T-cell (primary cell): ENCODE results near the gene DMXL2. TPM values are rescaled to one million over a fixed set of nuclear protein-coding genes. Genes with fewer than 3 reads are reported as not detected.

Source experiments
- ATAC-seq, 4 experiments: fragments of 200-7000 bp in 3 of 4; fragments of 150-1000 bp in 1 of 4; cut with Tn5 transposase; replicated peaks in 1 of 4; 1 replicate in 3 of 4; 2 replicates in 1 of 4; pipeline ENCODE4 v1.10.0; 2021; ENCODE audit warnings: moderate library complexity in 3 of 4, mild to moderate bottlenecking in 2 of 4, moderate number of reproducible peaks in 1 of 4
- CTCF ChIA-PET, 2 donors: fragments of 300-600 bp; sonication (Branson Sonifier 250); formaldehyde crosslinking; loops; one replicate each; lab custom pipeline; 2022; ENCODE audit warnings: antibody characterized with exemption in 2 of 2; lab: Charles Lee
- POLR2A ChIA-PET, 2 donors: fragments of 300-600 bp; sonication (Branson Sonifier 250); formaldehyde crosslinking; loops; one replicate each; lab custom pipeline; 2022; ENCODE audit warnings: antibody characterized with exemption in 2 of 2; lab: Charles Lee
- DNase-seq, 35 experiments: peaks; one replicate each; pipeline versions ENCODE4 v3.0.0 to v3.0.0-alpha.2; 2013 to 2023
- H3K27ac ChIP-seq: one replicate; pipeline ENCODE4 v1.5.1; 2013; ENCODE audit warnings: low read length
- H3K27me3 ChIP-seq, 2 experiments: replicated peaks in 1 of 2; 1 replicate in 1 of 2; 2 replicates in 1 of 2; pipeline versions ENCODE4 v1.6.1 to v1.7.0; 2013; ENCODE audit warnings: low read length in 1 of 2, mixed read lengths in 1 of 2; ENCODE audit not compliant: control insufficient read depth in 2 of 2, insufficient read depth in 2 of 2; ENCODE audit errors: extremely low read depth in 1 of 2
- H3K36me3 ChIP-seq, 2 donors: 1 replicate in 1 of 2; 2 replicates in 1 of 2; pipeline versions ENCODE4 v1.6.1 to v1.7.0; 2013; ENCODE audit warnings: low read length in 1 of 2; ENCODE audit not compliant: control insufficient read depth in 2 of 2, insufficient read depth in 1 of 2; ENCODE audit errors: extremely low read depth in 1 of 2
- H3K4me1 ChIP-seq, 2 experiments: 1 replicate in 1 of 2; 2 replicates in 1 of 2; pipeline versions ENCODE4 v1.6.1 to v1.7.0; 2013; ENCODE audit warnings: low read length in 2 of 2, mixed read lengths in 1 of 2; ENCODE audit not compliant: insufficient read depth in 2 of 2, control insufficient read depth in 1 of 2; ENCODE audit errors: extremely low read depth in 1 of 2
- H3K4me3 ChIP-seq, 2 donors: 1 replicate in 1 of 2; 2 replicates in 1 of 2; pipeline versions ENCODE4 v1.5.1 to v1.7.0; 2013; ENCODE audit warnings: mild to moderate bottlenecking in 2 of 2, low read length in 1 of 2, moderate library complexity in 1 of 2; ENCODE audit not compliant: control insufficient read depth in 1 of 2; ENCODE audit errors: extremely low read depth in 1 of 2
- H3K9me3 ChIP-seq: 2 replicates; pipeline ENCODE4 v1.7.0; 2013
- H3K27ac Mint-ChIP-seq, 2 donors: one replicate each; pipeline ENCODE4 v1.8.0; 2020 to 2021; ENCODE audit warnings: mild to moderate bottlenecking in 2 of 2, mixed read lengths in 2 of 2
- H3K27me3 Mint-ChIP-seq, 2 donors: one replicate each; pipeline ENCODE4 v1.8.0; 2021 to 2022; ENCODE audit warnings: mixed read lengths in 2 of 2
- H3K36me3 Mint-ChIP-seq: one replicate; pipeline ENCODE4 v1.8.0; 2021; ENCODE audit warnings: mixed read lengths
- H3K4me1 Mint-ChIP-seq, 3 donors: one replicate each; pipeline ENCODE4 v1.8.0; 2020 to 2022; ENCODE audit warnings: mixed read lengths in 3 of 3, mild to moderate bottlenecking in 1 of 3
- H3K4me3 Mint-ChIP-seq, 3 donors: one replicate each; pipeline ENCODE4 v1.8.0; 2020 to 2022; ENCODE audit warnings: mild to moderate bottlenecking in 3 of 3, mixed read lengths in 3 of 3, moderate library complexity in 3 of 3
- H3K9me3 Mint-ChIP-seq, 3 donors: one replicate each; pipeline ENCODE4 v1.8.0; 2020 to 2022; ENCODE audit warnings: mixed read lengths in 3 of 3
- WGBS: methylation state at CpG from one replicate; pipeline ENCODE4 v1.1.5; 2013; ENCODE audit warnings: missing lambda C conversion rate; ENCODE audit not compliant: insufficient coverage; 5-methylcytosine and 5-hydroxymethylcytosine counted together
- total RNA-seq, 35 experiments: library from RNA in 6 of 35; stranded (reverse) in 6 of 35; fragments of 120-200 nt in 1 of 35; gene quantifications; one replicate each; pipeline versions ENCODE4 v1.2.1 to v1.2.4 and lab custom pipeline; 2013 to 2026

The DMXL2 gene
- total RNA-seq, 5 donors from 2014 or later (not counting 1 experiment from before 2014, with no cell fraction given): 3.2 to 6.1 (median 4.6) TPM

GRCh38 chr15:51516291-51516690 lies 106.3 kb downstream of the DMXL2 start:
- Histone ChIP-seq H3K27me3 (no peaks in the 10 kb centered on the region), H3K4me1 (no peaks in the 10 kb centered on the region), H3K27ac (no peak overlapping the region), H3K9me3 (no peaks in the 10 kb centered on the region), H3K4me3 (no peak overlapping the region), H3K36me3 (no peaks in the 10 kb centered on the region)
- no peaks in the 10 kb centered on the region for H3K4me1 Mint-ChIP-seq
- ATAC-seq (no peak), DNase-seq (no peak)
- no peak overlapping the region for H3K27ac Mint-ChIP-seq
- H3K27me3 Mint-ChIP-seq: no peaks in the 10 kb centered on the region
- ChIA-PET CTCF (no interaction called here), POLR2A (no interaction called here)
- H3K36me3 Mint-ChIP-seq: peaks cover 10% of the 10 kb centered on the region
- peaks cover 0 to 5% (median 0%) of the 10 kb centered on the region in 3 donors for H3K9me3 Mint-ChIP-seq
- WGBS: no CpG with 5 or more reads among the region's 1 CpG
- H3K4me3 Mint-ChIP-seq: no peak overlapping the region

GRCh38 chr15:51505251-51505650 lies 117.3 kb downstream of the DMXL2 start:
- Histone ChIP-seq H3K4me3 (no peak overlapping the region), H3K4me1 (no peaks in the 10 kb centered on the region), H3K36me3 (no peaks in the 10 kb centered on the region), H3K9me3 (no peaks in the 10 kb centered on the region), H3K27me3 (no peaks in the 10 kb centered on the region), H3K27ac (no peak overlapping the region)
- no peak overlapping the region for H3K27ac Mint-ChIP-seq
- DNase-seq: no peak
- WGBS: 83% methylated on average over 1 of the region's 1 CpG
- ChIA-PET POLR2A (no interaction called here), CTCF (no interaction called here)
- peaks cover 0 to 2% (median 0%) of the 10 kb centered on the region in 3 donors for H3K9me3 Mint-ChIP-seq
- H3K4me3 Mint-ChIP-seq: no peak overlapping the region
- H3K4me1 Mint-ChIP-seq: no peaks in the 10 kb centered on the region
- peaks cover 4% of the 10 kb centered on the region for H3K36me3 Mint-ChIP-seq
- ATAC-seq: no peak
- no peaks in the 10 kb centered on the region for H3K27me3 Mint-ChIP-seq

- H3K27ac Mint-ChIP-seq: no peak overlapping the region
- ATAC-seq (no peak), DNase-seq (no peak)
- Histone ChIP-seq H3K27me3 (no peaks in the 10 kb centered on the region), H3K4me1 (no peaks in the 10 kb centered on the region), H3K27ac (no peak overlapping the region), H3K36me3 (no peaks in the 10 kb centered on the region), H3K4me3 (no peak overlapping the region), H3K9me3 (no peaks in the 10 kb centered on the region)
- no peak overlapping the region for H3K4me3 Mint-ChIP-seq
- POLR2A ChIA-PET: no interaction called here
- CTCF ChIA-PET: no interaction called here
- no peaks in the 10 kb centered on the region for H3K9me3 Mint-ChIP-seq
- no peaks in the 10 kb centered on the region for H3K4me1 Mint-ChIP-seq
- H3K36me3 Mint-ChIP-seq: peaks cover 4% of the 10 kb centered on the region
- H3K27me3 Mint-ChIP-seq: no peaks in the 10 kb centered on the region
Measured at GRCh38 chr15:51503003-51503402, 119.6 kb downstream of the DMXL2 start.

- ChIA-PET CTCF (interaction anchor here in 1 of 2 donors (1.7 kb wide), 1 partner anchor 337 kb away, joined by 8 read pairs; no protein-coding TSS in a partner anchor), POLR2A (no interaction called here)
- no peaks in the 10 kb centered on the region for H3K9me3 Mint-ChIP-seq
- WGBS: 100% methylated on average over 2 of the region's 5 CpGs
- H3K27me3 Mint-ChIP-seq: no peaks in the 10 kb centered on the region
- no peaks in the 10 kb centered on the region for H3K36me3 ChIP-seq
- H3K27me3 ChIP-seq: no peaks in the 10 kb centered on the region
- no peak overlapping the region for H3K27ac ChIP-seq
- peaks cover 0 to 2% of the 10 kb centered on the region in 2 experiments for H3K4me1 ChIP-seq
- peaks cover 4% of the 10 kb centered on the region for H3K36me3 Mint-ChIP-seq
- DNase-seq: peak in 1 of 35 experiments; percentile 5
- no peaks in the 10 kb centered on the region for H3K4me1 Mint-ChIP-seq
- no peak for ATAC-seq
- H3K9me3 ChIP-seq: no peaks in the 10 kb centered on the region
- H3K4me3 Mint-ChIP-seq: no peak overlapping the region
- H3K27ac Mint-ChIP-seq: no peak overlapping the region
- no peak overlapping the region for H3K4me3 ChIP-seq
Measured at GRCh38 chr15:51499379-51499976, 123.1 kb downstream of the DMXL2 start.

GRCh38 chr15:51497806-51498205 lies 124.8 kb downstream of the DMXL2 start:
- Histone ChIP-seq H3K9me3 (no peaks in the 10 kb centered on the region), H3K36me3 (no peaks in the 10 kb centered on the region), H3K27ac (no peak overlapping the region), H3K4me3 (no peak overlapping the region), H3K27me3 (no peaks in the 10 kb centered on the region), H3K4me1 (peaks cover 0 to 2% of the 10 kb centered on the region in 2 experiments)
- ChIA-PET POLR2A (no interaction called here), CTCF (no interaction called here)
- DNase-seq (no peak), ATAC-seq (no peak)
- Mint-ChIP-seq H3K27ac (no peak overlapping the region), H3K4me3 (no peak overlapping the region), H3K27me3 (no peaks in the 10 kb centered on the region), H3K4me1 (no peaks in the 10 kb centered on the region), H3K36me3 (peaks cover 4% of the 10 kb centered on the region), H3K9me3 (no peaks in the 10 kb centered on the region)
- WGBS: 100% methylated on average over 1 of the region's 3 CpGs

GRCh38 chr15:51496246-51496645 lies 126.3 kb downstream of the DMXL2 start:
- ChIA-PET CTCF (no interaction called here), POLR2A (no interaction called here)
- ATAC-seq (no peak), DNase-seq (no peak)
- H3K9me3 Mint-ChIP-seq: no peaks in the 10 kb centered on the region
- WGBS: no CpG with 5 or more reads among the region's 1 CpG
- no peak overlapping the region for H3K4me3 Mint-ChIP-seq
- H3K27me3 Mint-ChIP-seq: no peaks in the 10 kb centered on the region
- peaks cover 3% of the 10 kb centered on the region for H3K36me3 Mint-ChIP-seq
- Histone ChIP-seq H3K27me3 (no peaks in the 10 kb centered on the region), H3K4me3 (no peak overlapping the region), H3K9me3 (no peaks in the 10 kb centered on the region), H3K36me3 (no peaks in the 10 kb centered on the region), H3K27ac (no peak overlapping the region), H3K4me1 (peaks cover 0 to 2% of the 10 kb centered on the region in 2 experiments)
- no peak overlapping the region for H3K27ac Mint-ChIP-seq
- no peaks in the 10 kb centered on the region for H3K4me1 Mint-ChIP-seq
